ENCODE measurements around the gene ACSL1. TPM values are rescaled to one million over a fixed set of nuclear protein-coding genes. Genes with fewer than 3 reads are reported as not detected.

ACSL1 gene, protein sequence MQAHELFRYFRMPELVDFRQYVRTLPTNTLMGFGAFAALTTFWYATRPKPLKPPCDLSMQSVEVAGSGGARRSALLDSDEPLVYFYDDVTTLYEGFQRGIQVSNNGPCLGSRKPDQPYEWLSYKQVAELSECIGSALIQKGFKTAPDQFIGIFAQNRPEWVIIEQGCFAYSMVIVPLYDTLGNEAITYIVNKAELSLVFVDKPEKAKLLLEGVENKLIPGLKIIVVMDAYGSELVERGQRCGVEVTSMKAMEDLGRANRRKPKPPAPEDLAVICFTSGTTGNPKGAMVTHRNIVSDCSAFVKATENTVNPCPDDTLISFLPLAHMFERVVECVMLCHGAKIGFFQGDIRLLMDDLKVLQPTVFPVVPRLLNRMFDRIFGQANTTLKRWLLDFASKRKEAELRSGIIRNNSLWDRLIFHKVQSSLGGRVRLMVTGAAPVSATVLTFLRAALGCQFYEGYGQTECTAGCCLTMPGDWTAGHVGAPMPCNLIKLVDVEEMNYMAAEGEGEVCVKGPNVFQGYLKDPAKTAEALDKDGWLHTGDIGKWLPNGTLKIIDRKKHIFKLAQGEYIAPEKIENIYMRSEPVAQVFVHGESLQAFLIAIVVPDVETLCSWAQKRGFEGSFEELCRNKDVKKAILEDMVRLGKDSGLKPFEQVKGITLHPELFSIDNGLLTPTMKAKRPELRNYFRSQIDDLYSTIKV
- 3.1 and 3.5 TPM in 2 replicates for total RNA-seq (2021)
- long read RNA-seq, transcript ACSL1-201 (21 exons, 3,832 nt): major isoform, 20 of 26 reads
- long read RNA-seq, partial matches to known transcripts: 1 of 26 reads
- long read RNA-seq, other reads (novel, unspliced or antisense): 4 of 26 reads

GRCh38 chr4:184825896-184826690 is at the start of gene ACSL1:
Gene ACSL1, minus strand, starts transcription at chr4:184825968. Its CDS starts 22,454 bp downstream, at chr4:184803514.
- Histone ChIP-seq H2AFZ (ENCODE audit: low read length) (no peak within 1 kb of the TSS), H3K9me3 (ENCODE audit: control insufficient read depth, low read depth, low read length) (no peaks in the 10 kb centered on the region), H3K56ac (ENCODE audit: insufficient read length, low read depth, low read length) (no peak within 1 kb of the TSS), H3K4me2 (ENCODE audit: insufficient read depth, insufficient read length, low read length) (peak within 1 kb of the TSS; percentile 64), H4K20me1 (ENCODE audit: control insufficient read depth, insufficient read depth, insufficient read length) (no peaks in the 10 kb centered on the region), H2BK15ac (ENCODE audit: low read depth, low read length) (no peak within 1 kb of the TSS), H2BK120ac (ENCODE audit: low read depth, low read length, poor library complexity, severe bottlenecking) (no peak within 1 kb of the TSS), H3T11ph (ENCODE audit: low read length) (no peak within 1 kb of the TSS), H3K27ac (ENCODE audit: insufficient read length, low read depth, low read length) (no peak within 1 kb of the TSS), H3K27me3 (ENCODE audit: insufficient read depth, low read length) (peaks cover 23% of the 10 kb centered on the region; the same call in 1 of the 2 replicates), H2BK20ac (ENCODE audit: low read depth, low read length, poor library complexity, severe bottlenecking) (no peak within 1 kb of the TSS), H3K14ac (ENCODE audit: insufficient read depth, low read length) (peak within 1 kb of the TSS; percentile 0; the same call in 1 of the 2 replicates), H3K23me2 (ENCODE audit: insufficient read length, low read depth, low read length, poor library complexity, severe bottlenecking) (peaks cover 9% of the 10 kb centered on the region), H3K79me1 (ENCODE audit: insufficient read depth, low read depth, low read length, poor library complexity, severe bottlenecking) (no peaks in the 10 kb centered on the region), H4K5ac (ENCODE audit: insufficient read length, low read depth, low read length) (peak within 1 kb of the TSS; percentile 33), H3K4ac (ENCODE audit: low read depth, low read length) (no peak within 1 kb of the TSS), H4K91ac (ENCODE audit: insufficient read length, low read depth, low read length) (no peak within 1 kb of the TSS), H4K8ac (replicated peaks; ENCODE audit: insufficient read length, low read depth, low read length) (no peak within 1 kb of the TSS), H2BK5ac (ENCODE audit: insufficient read length, low read length) (no peak within 1 kb of the TSS), H3K23ac (ENCODE audit: insufficient read length, low read depth, low read length) (no peak within 1 kb of the TSS), H3K9ac (ENCODE audit: extremely low read depth, insufficient read length, low read length) (no peak within 1 kb of the TSS), H2BK12ac (ENCODE audit: insufficient read length, low read depth, low read length) (no peak within 1 kb of the TSS), H2AK5ac (ENCODE audit: insufficient read length, low read length) (no peak within 1 kb of the TSS), H3K79me2 (ENCODE audit: insufficient read depth, low read length) (no peaks in the 10 kb centered on the region), H3K4me1 (ENCODE audit: insufficient read depth, low read length) (peaks cover 3% of the 10 kb centered on the region; the same call in 1 of the 2 replicates), H3K18ac (ENCODE audit: insufficient read length, low read depth, low read length) (no peak within 1 kb of the TSS)
- Mint-ChIP-seq H3K36me3 (ENCODE audit: insufficient read depth in 1 of 3, low read depth in 3 of 3) (no peaks in the 10 kb centered on the region), H3K4me3 (peak within 1 kb of the TSS; percentile 72 to 88), H3K4me1 (peaks cover 6% of the 10 kb centered on the region in 2 experiments), H3K9me3 (no peaks in the 10 kb centered on the region; a peak in 1 of 5 replicates), H3K27me3 (ENCODE audit: low read depth) (peaks cover 64% of the 10 kb centered on the region), H3K27ac (peak within 1 kb of the TSS in 1 of 3 experiments; percentile 52; a peak in 1 of 7 replicates)
- peak; percentile 71 for DNase-seq
- no CpG with 5 or more reads among the region's 94 CpGs for WGBS (ENCODE audit: extremely low coverage, insufficient read length, low lambda C conversion rate)
- TF ChIP-seq, protein P1, sequence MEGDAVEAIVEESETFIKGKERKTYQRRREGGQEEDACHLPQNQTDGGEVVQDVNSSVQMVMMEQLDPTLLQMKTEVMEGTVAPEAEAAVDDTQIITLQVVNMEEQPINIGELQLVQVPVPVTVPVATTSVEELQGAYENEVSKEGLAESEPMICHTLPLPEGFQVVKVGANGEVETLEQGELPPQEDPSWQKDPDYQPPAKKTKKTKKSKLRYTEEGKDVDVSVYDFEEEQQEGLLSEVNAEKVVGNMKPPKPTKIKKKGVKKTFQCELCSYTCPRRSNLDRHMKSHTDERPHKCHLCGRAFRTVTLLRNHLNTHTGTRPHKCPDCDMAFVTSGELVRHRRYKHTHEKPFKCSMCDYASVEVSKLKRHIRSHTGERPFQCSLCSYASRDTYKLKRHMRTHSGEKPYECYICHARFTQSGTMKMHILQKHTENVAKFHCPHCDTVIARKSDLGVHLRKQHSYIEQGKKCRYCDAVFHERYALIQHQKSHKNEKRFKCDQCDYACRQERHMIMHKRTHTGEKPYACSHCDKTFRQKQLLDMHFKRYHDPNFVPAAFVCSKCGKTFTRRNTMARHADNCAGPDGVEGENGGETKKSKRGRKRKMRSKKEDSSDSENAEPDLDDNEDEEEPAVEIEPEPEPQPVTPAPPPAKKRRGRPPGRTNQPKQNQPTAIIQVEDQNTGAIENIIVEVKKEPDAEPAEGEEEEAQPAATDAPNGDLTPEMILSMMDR (conservative IDR thresholded peaks at IDR 0.05): no peak
